HG02642 (cell line): ENCODE data around the gene KIR2DL3.
"Not testable (repeated sequence)": the region's sequence is repeated elsewhere in the genome, so short reads cannot be mapped to it uniquely, and the experiment has no call there.

Experiments used
- ATAC-seq: cut with Tn5 transposase; IDR thresholded peaks from one replicate; pipeline ENCODE4 v1.9.1; 2021; ENCODE audit warnings: mild to moderate bottlenecking; ENCODE audit not compliant: unreplicated experiment, poor library complexity

Gene KIR2DL3

GRCh38 chr19:54739587-54740497, 1.5 kb downstream of the KIR2DL3 start:
- ATAC-seq: no peak

GRCh38 chr19:54741950-54742349, 3.6 kb downstream of the KIR2DL3 start:
- not testable (repeated sequence) for ATAC-seq

- not testable (repeated sequence) for ATAC-seq
These were observed 5.8 kb downstream of the KIR2DL3 start for GRCh38 chr19:54744080-54744479.

GRCh38 chr19:54747614-54748322, 9.5 kb downstream of the KIR2DL3 start:
- ATAC-seq: not testable (repeated sequence)

DNA sequence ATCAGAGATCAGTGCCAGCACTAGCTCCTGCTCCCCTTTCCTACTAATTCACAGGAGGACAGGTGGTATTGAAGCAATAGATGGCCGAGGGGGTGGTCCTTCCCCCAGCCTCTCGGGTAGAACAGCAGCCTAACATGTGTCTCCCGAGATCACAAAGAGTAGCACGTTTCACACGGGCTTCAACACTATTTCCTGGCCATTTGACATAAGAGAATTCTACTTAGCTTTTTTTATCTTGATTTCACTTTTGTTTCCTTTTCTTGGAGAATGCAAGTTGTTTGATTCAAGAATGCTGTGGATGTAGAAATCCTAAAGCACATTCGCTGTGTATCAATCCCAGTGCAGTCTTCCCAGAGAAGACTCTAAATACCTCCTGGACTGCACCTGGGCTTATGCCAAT, 12.0 kb downstream of the KIR2DL3 start:
- ATAC-seq: not testable (repeated sequence)

DNA sequence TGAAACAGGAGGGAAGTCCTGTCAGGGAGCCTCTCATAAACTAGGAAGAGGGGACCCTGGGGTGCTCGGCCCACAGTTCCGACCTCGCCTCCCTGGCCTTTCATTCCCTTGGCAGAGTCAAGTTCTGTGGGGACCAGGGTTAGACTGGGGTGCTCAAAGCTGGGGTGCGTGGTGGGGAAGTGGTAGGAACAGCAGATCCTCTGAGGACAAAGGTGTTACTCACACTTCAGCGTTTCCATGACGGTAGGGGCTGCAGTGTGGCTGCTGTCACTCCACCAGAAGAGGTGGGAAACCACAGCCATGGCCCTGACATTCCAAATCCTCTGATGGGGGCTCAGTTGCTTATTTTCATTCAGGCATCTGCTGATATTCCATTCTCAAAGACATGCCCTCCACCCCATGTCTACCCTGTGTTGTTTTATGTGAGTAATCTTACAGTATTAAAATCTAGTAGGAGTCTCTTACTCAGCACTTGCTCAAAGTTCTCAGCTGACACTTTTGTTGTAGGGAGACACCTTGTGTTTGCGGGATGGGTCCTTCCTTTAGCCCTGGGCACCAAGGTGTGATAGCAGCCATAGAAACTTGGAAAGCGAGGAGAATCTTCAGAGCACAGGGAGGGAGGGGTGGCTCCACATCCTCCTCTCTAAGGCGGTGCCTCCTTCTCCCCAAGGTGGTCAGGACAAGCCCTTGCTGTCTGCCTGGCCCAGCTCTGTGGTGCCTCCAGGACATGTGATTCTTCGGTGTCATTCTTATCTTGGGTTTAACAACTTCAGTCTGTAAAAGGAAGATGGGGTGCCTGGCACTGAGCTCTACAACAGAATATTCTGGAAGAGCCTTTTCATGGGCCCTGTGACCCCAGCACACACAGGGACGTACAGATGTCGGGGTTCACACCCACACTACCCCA, 18.1 kb downstream of the KIR2DL3 start:
- ATAC-seq: not testable (repeated sequence)

- ATAC-seq: not testable (repeated sequence)
These were observed 20.3 kb downstream of the KIR2DL3 start for GRCh38 chr19:54758577-54758976.

GRCh38 chr19:54764219-54764618, 25.9 kb downstream of the KIR2DL3 start:
- not testable (repeated sequence) for ATAC-seq

GRCh38 chr19:54766464-54766863, 28.2 kb downstream of the KIR2DL3 start:
- not testable (repeated sequence) for ATAC-seq

DNA sequence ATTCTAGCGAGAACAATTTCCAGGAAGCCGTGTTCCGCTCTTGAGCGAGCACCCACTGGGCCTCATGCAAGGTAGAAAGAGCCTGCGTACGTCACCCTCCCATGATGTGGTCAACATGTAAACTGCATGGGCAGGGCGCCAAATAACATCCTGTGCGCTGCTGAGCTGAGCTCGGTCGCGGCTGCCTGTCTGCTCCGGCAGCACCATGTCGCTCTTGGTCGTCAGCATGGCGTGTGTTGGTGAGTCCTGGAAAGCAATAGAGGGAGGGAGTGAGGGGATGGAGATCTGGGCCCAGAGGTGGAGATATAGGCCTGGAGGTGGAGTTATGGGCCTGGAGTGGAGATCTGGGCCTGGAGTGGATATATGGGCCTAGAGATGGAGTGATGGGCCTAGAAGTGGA, 31.3 kb downstream of the KIR2DL3 start, which contains the start of gene KIR2DL1:
Gene KIR2DL1, plus strand, starts transcription at position 148 of the 400 bp plus-strand sequence. Its CDS starts 58 bp downstream, at position 206.
- ATAC-seq: not testable (repeated sequence)

DNA sequence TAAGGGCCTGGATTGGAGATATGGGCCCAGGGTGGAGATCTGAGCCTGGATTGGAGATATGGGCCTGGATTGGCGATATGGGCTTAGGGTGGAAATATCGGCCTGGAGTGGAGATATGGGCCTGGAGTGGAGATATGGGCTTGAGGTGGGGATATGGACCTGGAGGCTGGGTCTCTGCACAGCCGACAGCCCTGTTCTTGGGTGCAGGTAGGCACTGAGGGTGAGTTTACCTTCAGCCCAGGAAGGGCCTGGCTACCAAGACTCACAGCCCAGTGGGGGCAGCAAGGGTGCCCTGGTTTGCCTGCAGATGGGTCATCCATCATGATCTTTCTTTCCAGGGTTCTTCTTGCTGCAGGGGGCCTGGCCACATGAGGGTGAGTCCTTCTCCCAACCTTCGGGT, 32.2 kb downstream of the KIR2DL3 start:
- ATAC-seq: not testable (repeated sequence)

DNA sequence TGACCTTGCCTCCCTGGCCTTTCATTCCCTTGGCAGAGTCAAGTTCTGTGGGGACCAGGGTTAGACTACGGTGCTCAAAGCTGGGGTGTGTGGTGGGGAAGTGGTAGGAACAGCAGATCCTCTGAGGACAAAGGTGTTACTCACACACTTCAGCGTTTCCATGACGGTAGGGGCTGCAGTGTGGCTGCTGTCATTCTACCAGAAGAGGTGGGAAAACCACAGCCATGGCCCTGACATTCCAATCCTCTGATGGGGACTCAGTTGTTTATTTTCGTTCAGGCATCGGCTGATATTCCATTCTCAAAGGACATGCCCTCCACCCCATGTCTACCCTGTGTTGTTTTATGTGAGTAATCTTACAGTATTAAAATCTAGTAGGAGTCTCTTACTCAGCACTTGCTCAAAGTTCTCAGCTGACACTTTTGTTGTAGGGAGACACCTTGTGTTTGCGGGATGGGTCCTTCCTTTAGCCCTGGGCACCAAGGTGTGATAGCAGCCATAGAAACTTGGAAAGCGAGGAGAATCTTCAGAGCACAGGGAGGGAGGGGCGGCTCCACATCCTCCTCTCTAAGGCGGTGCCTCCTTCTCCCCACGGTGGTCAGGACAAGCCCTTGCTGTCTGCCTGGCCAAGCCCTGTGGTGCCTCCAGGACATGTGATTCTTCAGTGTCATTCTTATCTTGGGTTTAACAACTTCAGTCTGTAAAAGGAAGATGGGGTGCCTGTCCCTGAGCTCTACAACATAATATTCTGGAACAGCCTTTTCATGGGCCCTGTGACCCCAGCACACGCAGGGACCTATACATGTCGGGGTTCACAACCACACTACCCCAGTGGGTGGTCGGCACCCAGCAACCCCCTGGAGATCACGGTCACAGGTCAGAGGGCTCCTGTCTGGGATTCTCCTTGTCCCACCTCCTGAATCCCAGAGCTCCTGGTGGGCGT, 33.0 kb downstream of the KIR2DL3 start:
- not testable (repeated sequence) for ATAC-seq

DNA sequence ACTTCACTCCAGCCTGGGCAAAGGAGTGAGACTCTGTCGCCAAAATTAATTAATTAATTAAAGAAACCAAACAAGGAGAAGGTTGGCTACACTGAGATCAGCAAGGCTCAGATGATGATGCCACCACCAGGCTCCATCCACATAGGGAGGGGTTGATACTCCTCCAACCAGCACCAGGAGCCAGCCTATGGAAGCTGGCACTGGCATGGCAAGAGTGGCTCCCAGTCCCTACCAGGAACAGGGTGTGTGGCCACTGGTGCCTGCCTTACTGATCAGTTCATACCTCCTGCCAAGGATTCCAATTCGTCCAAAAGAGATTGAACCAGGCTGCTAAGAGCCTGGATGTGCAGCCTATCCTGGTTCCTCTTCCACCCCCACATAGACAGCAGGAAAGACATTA, 34.4 kb downstream of the KIR2DL3 start:
- ATAC-seq: not testable (repeated sequence)

GRCh38 chr19:54775095-54775815, 36.9 kb downstream of the KIR2DL3 start:
- ATAC-seq: not testable (repeated sequence)

GRCh38 chr19:54775830-54776229, 37.5 kb downstream of the KIR2DL3 start:
- not testable (repeated sequence) for ATAC-seq

DNA sequence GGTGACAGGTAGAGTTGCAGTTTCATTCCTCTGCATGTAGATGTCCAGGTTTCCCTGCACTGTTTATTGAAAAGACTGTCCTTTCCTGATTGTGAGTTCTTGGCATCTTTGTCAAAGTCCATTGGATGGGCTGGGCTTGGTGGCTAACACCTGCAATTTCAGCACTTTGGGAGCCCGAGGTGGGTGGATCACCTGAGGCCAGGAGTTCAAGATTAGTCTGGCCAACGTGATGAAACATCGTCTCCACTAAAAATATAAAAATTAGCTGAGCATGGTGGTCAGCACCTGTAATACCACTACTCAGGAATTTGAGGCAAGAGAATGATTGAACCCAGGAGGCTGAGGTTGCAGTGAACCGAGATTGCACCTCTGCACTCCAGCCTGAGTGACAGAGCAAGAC, 39.5 kb downstream of the KIR2DL3 start:
- ATAC-seq: not testable (repeated sequence)

GRCh38 chr19:54778896-54779295, 40.6 kb downstream of the KIR2DL3 start:
- not testable (repeated sequence) for ATAC-seq

DNA sequence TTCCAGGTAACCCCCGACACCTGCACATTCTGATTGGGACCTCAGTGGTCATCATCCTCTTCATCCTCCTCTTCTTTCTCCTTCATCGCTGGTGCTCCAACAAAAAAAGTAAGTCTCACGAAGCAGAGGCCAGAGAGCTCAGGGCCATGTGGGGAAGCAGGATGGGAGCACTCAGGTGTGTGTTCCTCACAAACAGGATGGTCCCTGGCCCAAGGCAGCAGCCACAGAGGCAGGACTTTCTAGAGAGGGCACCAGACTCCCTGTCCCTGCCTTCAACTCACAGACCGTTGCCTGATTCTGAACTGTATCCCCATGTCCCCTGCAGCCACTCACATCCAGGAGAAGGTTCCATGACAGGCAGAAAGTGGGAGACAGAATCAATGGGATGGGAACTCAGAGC, 44.6 kb downstream of the KIR2DL3 start:
- not testable (repeated sequence) for ATAC-seq
